NOMO-1 treated with dmso at 0.1 percent for 144 hours (cell line): ENCODE measurements around the gene SLC38A9.
"Not testable (repeated sequence)": the region's sequence is repeated elsewhere in the genome, so short reads cannot be mapped to it uniquely, and the experiment has no call there.

Experiments used
- DNase-seq: peaks from one replicate; lab custom pipeline; 2025; ENCODE audit not compliant: unreplicated experiment; lab: John Stamatoyannopoulos, UW

Gene SLC38A9

GRCh38 chr5:55618318-55618717 is 93.8 kb downstream of the SLC38A9 start:
- DNase-seq = no peak

GRCh38 chr5:55613112-55613868 is 98.8 kb downstream of the SLC38A9 start:
- no peak for DNase-seq

GRCh38 chr5:55610542-55610941 is 101.6 kb downstream of the SLC38A9 start:
- DNase-seq = no peak

GRCh38 chr5:55609413-55609812 is 102.7 kb downstream of the SLC38A9 start:
- DNase-seq = no peak

- DNase-seq = no peak
Measured at GRCh38 chr5:55608595-55609349, 103.4 kb downstream of the SLC38A9 start.

GRCh38 chr5:55607309-55607708 is 104.8 kb downstream of the SLC38A9 start:
- not testable (repeated sequence) for DNase-seq

GRCh38 chr5:55604611-55605067 is 107.5 kb downstream of the SLC38A9 start:
- no peak for DNase-seq

GRCh38 chr5:55603922-55604321 is 108.2 kb downstream of the SLC38A9 start:
- no peak for DNase-seq

- DNase-seq = no peak
Measured at GRCh38 chr5:55601628-55602027, 110.5 kb downstream of the SLC38A9 start.

GRCh38 chr5:55601204-55601618 is 110.9 kb downstream of the SLC38A9 start:
- no peak for DNase-seq

- no peak for DNase-seq
Measured at GRCh38 chr5:55600497-55601203, 111.5 kb downstream of the SLC38A9 start.

- DNase-seq = no peak
Measured at GRCh38 chr5:55600086-55600485, 112.0 kb downstream of the SLC38A9 start.

GRCh38 chr5:55599148-55600050 is 112.7 kb downstream of the SLC38A9 start:
- no peak for DNase-seq

GRCh38 chr5:55597014-55597981 is 114.8 kb downstream of the SLC38A9 start:
- no peak for DNase-seq

- DNase-seq = no peak
Measured at GRCh38 chr5:55594671-55595070, 117.5 kb downstream of the SLC38A9 start.

- DNase-seq = peak; percentile 43
Measured at GRCh38 chr5:55593115-55593472, 119.0 kb downstream of the SLC38A9 start.

- DNase-seq = no peak
Measured at GRCh38 chr5:55592388-55593114, 119.6 kb downstream of the SLC38A9 start.

GRCh38 chr5:55591686-55592085 is 120.4 kb downstream of the SLC38A9 start:
- no peak for DNase-seq

- DNase-seq = no peak
Measured at GRCh38 chr5:55585206-55585610, 126.9 kb downstream of the SLC38A9 start.
